Measurements from ENCODE around the gene DNAH10. TPM values are rescaled to one million over a fixed set of nuclear protein-coding genes. Genes with fewer than 3 reads are reported as not detected.
"Not testable (repeated sequence)": the region's sequence is repeated elsewhere in the genome, so short reads cannot be mapped to it uniquely, and the experiment has no call there.

Gene DNAH10
- total and polyA plus RNA-seq, 11 donors: 0.04 to 0.45 (median 0.23) TPM; not detected in 4

- Histone ChIP-seq H3K9me3 (no peaks in the 10 kb centered on the region), H3K36me3 (no peaks in the 10 kb centered on the region), H3K27ac (no peak overlapping the region), H3K4me1 (peaks cover 0 to 8% (median 0%) of the 10 kb centered on the region in 12 donors), H3K27me3 (no peaks in the 10 kb centered on the region), H3K4me3 (no peak overlapping the region)
- DNase-seq: no peak
- no peak for TF ChIP-seq POLR2A (IDR thresholded peaks at IDR 0.05)
- TF ChIP-seq, protein P1, sequence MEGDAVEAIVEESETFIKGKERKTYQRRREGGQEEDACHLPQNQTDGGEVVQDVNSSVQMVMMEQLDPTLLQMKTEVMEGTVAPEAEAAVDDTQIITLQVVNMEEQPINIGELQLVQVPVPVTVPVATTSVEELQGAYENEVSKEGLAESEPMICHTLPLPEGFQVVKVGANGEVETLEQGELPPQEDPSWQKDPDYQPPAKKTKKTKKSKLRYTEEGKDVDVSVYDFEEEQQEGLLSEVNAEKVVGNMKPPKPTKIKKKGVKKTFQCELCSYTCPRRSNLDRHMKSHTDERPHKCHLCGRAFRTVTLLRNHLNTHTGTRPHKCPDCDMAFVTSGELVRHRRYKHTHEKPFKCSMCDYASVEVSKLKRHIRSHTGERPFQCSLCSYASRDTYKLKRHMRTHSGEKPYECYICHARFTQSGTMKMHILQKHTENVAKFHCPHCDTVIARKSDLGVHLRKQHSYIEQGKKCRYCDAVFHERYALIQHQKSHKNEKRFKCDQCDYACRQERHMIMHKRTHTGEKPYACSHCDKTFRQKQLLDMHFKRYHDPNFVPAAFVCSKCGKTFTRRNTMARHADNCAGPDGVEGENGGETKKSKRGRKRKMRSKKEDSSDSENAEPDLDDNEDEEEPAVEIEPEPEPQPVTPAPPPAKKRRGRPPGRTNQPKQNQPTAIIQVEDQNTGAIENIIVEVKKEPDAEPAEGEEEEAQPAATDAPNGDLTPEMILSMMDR (IDR thresholded peaks at IDR 0.05): no peak
- 89 to 94% (median 93%) methylated on average over 8 of the region's 8 CpGs for WGBS, 4 donors
- ATAC-seq: no peak
- intact Hi-C loops (cut with DNase I): loop anchor here in 1 of 10 donors (10.0 kb wide), 1 partner anchor 865 kb away; no protein-coding TSS in a partner anchor
These were observed 148.0 kb downstream of the DNAH10 start for GRCh38 chr12:123910057-123910456.

- no peak overlapping the region for H3K27ac ChIP-seq
- ATAC-seq: no peak
- no peaks in the 10 kb centered on the region for H3K9me3 ChIP-seq
- DNase-seq: no peak
- no peaks in the 10 kb centered on the region for H3K27me3 ChIP-seq
- H3K36me3 ChIP-seq: no peaks in the 10 kb centered on the region
- H3K4me1 ChIP-seq: peaks cover 0 to 8% (median 0%) of the 10 kb centered on the region in 12 donors
- intact Hi-C loops (cut with DNase I): loop anchor here in 1 of 10 donors (10.0 kb wide), 1 partner anchor 864 kb away; no protein-coding TSS in a partner anchor
- H3K4me3 ChIP-seq: no peak overlapping the region
- TF ChIP-seq POLR2A (IDR thresholded peaks at IDR 0.05): no peak
- TF ChIP-seq, protein P1 (IDR thresholded peaks at IDR 0.05): no peak
- 66 to 79% (median 70%) methylated on average over 5 of the region's 5 CpGs for WGBS, 4 donors
These were observed 148.7 kb downstream of the DNAH10 start for GRCh38 chr12:123910761-123911193.

GRCh38 chr12:123911672-123912409, 149.7 kb downstream of the DNAH10 start:
- WGBS, 4 donors: 69 to 75% methylated on average over 9 of the region's 9 CpGs; no CpG with 5 or more reads in 2 of the 4 donors
- not testable (repeated sequence) for H3K36me3 ChIP-seq, H3K9me3 ChIP-seq, H3K4me1 ChIP-seq, ATAC-seq, H3K27ac ChIP-seq, DNase-seq, H3K27me3 ChIP-seq, H3K4me3 ChIP-seq
- intact Hi-C loops (cut with DNase I): loop anchor here in 1 of 10 donors (10.0 kb wide), 1 partner anchor 863 kb away; no protein-coding TSS in a partner anchor

GRCh38 chr12:123912415-123913380, 150.6 kb downstream of the DNAH10 start:
- ATAC-seq (no peak), DNase-seq (no peak)
- H3K36me3 ChIP-seq: no peaks in the 10 kb centered on the region
- peaks cover 0 to 7% (median 0%) of the 10 kb centered on the region in 9 donors for H3K27me3 ChIP-seq
- peaks cover 0 to 4% (median 0%) of the 10 kb centered on the region in 12 donors for H3K4me1 ChIP-seq
- H3K27ac ChIP-seq: no peak overlapping the region
- 67 to 76% (median 75%) methylated on average over 24 to 25 of the region's 25 CpGs for WGBS, 4 donors
- H3K9me3 ChIP-seq: no peaks in the 10 kb centered on the region
- TF ChIP-seq, protein P1 (IDR thresholded peaks at IDR 0.05): no peak
- intact Hi-C loops (cut with DNase I): loop anchor here in 1 of 10 donors (10.0 kb wide), 1 partner anchor 862 kb away; no protein-coding TSS in a partner anchor
- no peak overlapping the region for H3K4me3 ChIP-seq
